Prostate gland (tissue), 2 donors: Measurements from ENCODE around the gene DTX4.

ENCODE experiments used
- POLR2A ChIP-seq: fragments of 450-650 bp; IDR thresholded peaks from one replicate; pipeline ENCODE4 v1.6.1; 2016; ENCODE audit warnings: antibody characterized with exemption, mild to moderate bottlenecking
- POLR2AphosphoS5 ChIP-seq: sonication (generic); formaldehyde crosslinking; IDR thresholded peaks from one replicate; pipeline ENCODE4 v1.6.1; 2017; ENCODE audit warnings: antibody characterized with exemption
- TF ChIP-seq, protein P1 (sequence below), 4 experiments: fragments of 200-600 bp in 2 of 4; fragments of 450-650 bp in 2 of 4; sonication (generic) in 2 of 4; IDR thresholded peaks; 1 replicate in 3 of 4; 2 replicates in 1 of 4; pipeline ENCODE4 v1.5.1; 2016 to 2019; ENCODE audit warnings: antibody characterized with exemption in 4 of 4, mild to moderate bottlenecking in 2 of 4, moderate library complexity in 2 of 4

- TF ChIP-seq, protein P1, sequence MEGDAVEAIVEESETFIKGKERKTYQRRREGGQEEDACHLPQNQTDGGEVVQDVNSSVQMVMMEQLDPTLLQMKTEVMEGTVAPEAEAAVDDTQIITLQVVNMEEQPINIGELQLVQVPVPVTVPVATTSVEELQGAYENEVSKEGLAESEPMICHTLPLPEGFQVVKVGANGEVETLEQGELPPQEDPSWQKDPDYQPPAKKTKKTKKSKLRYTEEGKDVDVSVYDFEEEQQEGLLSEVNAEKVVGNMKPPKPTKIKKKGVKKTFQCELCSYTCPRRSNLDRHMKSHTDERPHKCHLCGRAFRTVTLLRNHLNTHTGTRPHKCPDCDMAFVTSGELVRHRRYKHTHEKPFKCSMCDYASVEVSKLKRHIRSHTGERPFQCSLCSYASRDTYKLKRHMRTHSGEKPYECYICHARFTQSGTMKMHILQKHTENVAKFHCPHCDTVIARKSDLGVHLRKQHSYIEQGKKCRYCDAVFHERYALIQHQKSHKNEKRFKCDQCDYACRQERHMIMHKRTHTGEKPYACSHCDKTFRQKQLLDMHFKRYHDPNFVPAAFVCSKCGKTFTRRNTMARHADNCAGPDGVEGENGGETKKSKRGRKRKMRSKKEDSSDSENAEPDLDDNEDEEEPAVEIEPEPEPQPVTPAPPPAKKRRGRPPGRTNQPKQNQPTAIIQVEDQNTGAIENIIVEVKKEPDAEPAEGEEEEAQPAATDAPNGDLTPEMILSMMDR (IDR thresholded peaks at IDR 0.05), result no peak
- TF ChIP-seq POLR2A (no peak), POLR2AphosphoS5 (no peak)
Observed at GRCh38 chr11:59208956-59209355, 37.0 kb downstream of the DTX4 start.
